ENCODE measurements around the gene WASHC1. TPM values are rescaled to one million over a fixed set of nuclear protein-coding genes. Genes with fewer than 3 reads are reported as not detected.
"Not testable (repeated sequence)": the region's sequence is repeated elsewhere in the genome, so short reads cannot be mapped to it uniquely, and the experiment has no call there.

The WASHC1 gene
- total RNA-seq, 1 donor from 2014 or later: 18.2 TPM

DNA sequence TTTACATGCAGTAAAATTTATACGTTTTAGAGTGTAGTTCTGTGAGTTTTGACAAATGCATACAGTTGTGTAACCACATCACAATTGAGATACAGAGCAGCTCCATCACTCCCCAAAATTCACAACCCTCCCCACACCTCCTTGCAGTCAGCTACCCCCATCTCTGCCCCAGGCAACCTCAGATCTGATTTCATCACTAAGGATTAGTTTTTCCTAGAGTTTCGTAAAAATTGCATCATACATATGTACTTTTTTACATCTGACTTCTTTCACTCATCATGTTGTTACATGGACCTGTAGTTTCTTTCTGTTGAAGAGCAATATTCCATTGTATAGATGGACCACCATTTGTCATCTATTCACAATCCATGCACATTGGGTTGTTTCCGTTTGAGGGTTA, 14.4 kb upstream of the WASHC1 start:
- H3K36me3 Mint-ChIP-seq (ENCODE audit: low read depth); H3K4me3 Mint-ChIP-seq; intact Hi-C loops (cut with micrococcal nuclease); H3K27ac Mint-ChIP-seq; H3K9me3 Mint-ChIP-seq; H3K4me1 Mint-ChIP-seq: not testable (repeated sequence)
- peak; percentile 2 for DNase-seq
- H3K27me3 Mint-ChIP-seq: peaks cover 14% of the 10 kb centered on the region

DNA sequence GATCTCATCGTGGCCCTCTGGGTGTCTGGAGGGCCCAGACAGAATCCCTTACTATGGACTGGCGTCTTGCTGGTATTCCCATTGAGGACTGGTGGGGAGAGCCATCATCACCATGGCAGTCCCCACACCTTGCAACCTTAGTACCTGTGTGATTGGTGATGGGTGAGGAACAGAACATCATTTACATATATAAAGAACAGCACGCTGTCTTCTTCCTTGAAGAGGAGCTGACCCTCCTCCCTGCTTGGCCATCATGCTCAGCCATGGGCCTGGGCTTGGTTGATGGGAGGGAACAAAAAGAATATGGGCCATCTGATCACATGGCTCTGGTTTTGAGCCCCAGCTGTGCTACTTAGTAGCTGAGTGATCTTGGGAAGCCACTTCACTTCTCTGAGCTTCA, 13.9 kb upstream of the WASHC1 start:
- peaks cover 12% of the 10 kb centered on the region for H3K27me3 Mint-ChIP-seq
- H3K4me1 Mint-ChIP-seq; intact Hi-C loops (cut with micrococcal nuclease); H3K27ac Mint-ChIP-seq; H3K9me3 Mint-ChIP-seq; H3K4me3 Mint-ChIP-seq; H3K36me3 Mint-ChIP-seq (ENCODE audit: low read depth): not testable (repeated sequence)
- peak; percentile 32 for DNase-seq

DNA sequence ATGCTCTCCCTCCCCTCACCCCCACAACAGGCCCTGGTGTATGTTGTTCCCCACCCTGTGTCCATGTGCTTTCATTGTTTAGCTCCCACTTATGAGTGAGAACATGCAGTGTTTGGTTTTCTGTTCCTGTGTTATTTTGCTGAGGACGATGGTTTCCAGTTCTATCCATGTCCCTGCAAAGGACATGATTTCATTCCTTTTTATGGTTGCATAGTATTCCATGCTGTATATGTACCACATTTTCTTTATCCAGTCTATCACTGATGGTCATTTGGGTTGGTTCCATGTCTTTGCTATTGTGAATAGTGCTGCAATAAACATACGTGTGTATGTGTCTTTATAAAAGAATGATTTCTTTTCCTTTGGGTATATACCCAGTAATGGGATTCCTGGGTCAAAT, 12.6 kb upstream of the WASHC1 start:
- H3K4me1 Mint-ChIP-seq; H3K27ac Mint-ChIP-seq; DNase-seq; H3K9me3 Mint-ChIP-seq; H3K36me3 Mint-ChIP-seq (ENCODE audit: low read depth); H3K4me3 Mint-ChIP-seq; intact Hi-C loops (cut with micrococcal nuclease): not testable (repeated sequence)
- H3K27me3 Mint-ChIP-seq: peaks cover 12% of the 10 kb centered on the region

DNA sequence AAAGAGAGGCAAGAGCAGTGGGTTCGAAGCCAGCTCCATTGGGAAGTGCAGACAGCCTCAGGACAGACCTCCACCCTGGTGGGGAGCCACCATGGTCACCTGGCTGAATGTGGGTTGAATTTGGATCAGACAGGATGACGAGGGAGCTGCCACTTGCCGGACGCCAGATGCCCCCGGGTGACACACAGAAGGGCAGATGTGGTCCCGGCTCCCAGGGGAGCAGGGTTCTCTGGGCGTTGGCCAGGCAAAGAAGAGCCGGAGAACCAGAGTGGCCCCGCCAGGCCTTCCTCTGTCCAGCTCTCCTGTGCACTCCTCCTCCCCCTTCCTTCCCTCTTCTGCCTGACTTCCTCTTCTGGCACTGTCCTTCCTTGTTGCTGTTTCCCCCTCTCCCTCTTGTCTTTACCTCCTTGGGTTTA, 12.0 kb upstream of the WASHC1 start:
- H3K9me3 Mint-ChIP-seq; H3K4me3 Mint-ChIP-seq; H3K27ac Mint-ChIP-seq; intact Hi-C loops (cut with micrococcal nuclease); H3K4me1 Mint-ChIP-seq; H3K36me3 Mint-ChIP-seq (ENCODE audit: low read depth): not testable (repeated sequence)
- DNase-seq: peak; percentile 37
- peaks cover 12% of the 10 kb centered on the region for H3K27me3 Mint-ChIP-seq

DNA sequence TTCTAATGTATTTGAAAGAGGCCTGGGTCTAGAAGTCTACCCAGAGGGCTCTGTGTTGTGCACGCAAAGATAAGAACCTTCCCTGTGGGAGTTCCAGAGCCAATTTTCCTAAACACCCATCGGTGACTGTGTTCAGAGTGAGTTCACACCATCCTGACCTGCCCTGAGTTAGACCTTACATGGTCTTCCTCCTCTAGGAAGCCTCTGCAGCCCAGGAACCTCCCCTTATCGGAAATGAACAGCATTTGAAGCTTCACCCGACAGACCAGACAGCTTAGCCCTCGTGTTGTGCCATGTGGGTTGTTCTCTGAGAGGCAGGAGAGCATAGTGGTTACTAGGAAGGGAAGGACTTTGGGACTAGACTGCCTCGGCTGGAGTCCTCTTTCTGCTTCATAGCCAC, 3.1 kb upstream of the WASHC1 start:
- H3K36me3 Mint-ChIP-seq (ENCODE audit: low read depth); H3K4me3 Mint-ChIP-seq; DNase-seq; H3K27me3 Mint-ChIP-seq; H3K4me1 Mint-ChIP-seq; intact Hi-C loops (cut with micrococcal nuclease); H3K27ac Mint-ChIP-seq; H3K9me3 Mint-ChIP-seq: not testable (repeated sequence)

DNA sequence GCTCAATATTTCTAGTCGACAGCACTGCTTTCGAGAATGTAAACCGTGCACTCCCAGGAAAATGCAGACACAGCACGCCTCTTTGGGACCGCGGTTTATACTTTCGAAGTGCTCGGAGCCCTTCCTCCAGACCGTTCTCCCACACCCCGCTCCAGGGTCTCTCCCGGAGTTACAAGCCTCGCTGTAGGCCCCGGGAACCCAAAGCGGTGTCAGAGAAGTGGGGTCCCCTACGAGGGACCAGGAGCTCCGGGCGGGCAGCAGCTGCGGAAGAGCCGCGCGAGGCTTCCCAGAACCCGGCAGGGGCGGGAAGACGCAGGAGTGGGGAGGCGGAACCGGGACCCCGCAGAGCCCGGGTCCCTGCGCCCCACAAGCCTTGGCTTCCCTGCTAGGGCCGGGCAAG, 481 bp downstream of the WASHC1 start:
- H3K4me3 Mint-ChIP-seq; H3K27ac Mint-ChIP-seq; H3K4me1 Mint-ChIP-seq; H3K36me3 Mint-ChIP-seq (ENCODE audit: low read depth); intact Hi-C loops (cut with micrococcal nuclease); H3K9me3 Mint-ChIP-seq; H3K27me3 Mint-ChIP-seq: not testable (repeated sequence)
- peak; percentile 65 for DNase-seq

GRCh38 chr9:21621-22020, 7.6 kb downstream of the WASHC1 start:
- H3K9me3 Mint-ChIP-seq; H3K4me3 Mint-ChIP-seq; H3K27ac Mint-ChIP-seq; intact Hi-C loops (cut with micrococcal nuclease); H3K4me1 Mint-ChIP-seq; DNase-seq; H3K27me3 Mint-ChIP-seq; H3K36me3 Mint-ChIP-seq (ENCODE audit: low read depth): not testable (repeated sequence)

DNA sequence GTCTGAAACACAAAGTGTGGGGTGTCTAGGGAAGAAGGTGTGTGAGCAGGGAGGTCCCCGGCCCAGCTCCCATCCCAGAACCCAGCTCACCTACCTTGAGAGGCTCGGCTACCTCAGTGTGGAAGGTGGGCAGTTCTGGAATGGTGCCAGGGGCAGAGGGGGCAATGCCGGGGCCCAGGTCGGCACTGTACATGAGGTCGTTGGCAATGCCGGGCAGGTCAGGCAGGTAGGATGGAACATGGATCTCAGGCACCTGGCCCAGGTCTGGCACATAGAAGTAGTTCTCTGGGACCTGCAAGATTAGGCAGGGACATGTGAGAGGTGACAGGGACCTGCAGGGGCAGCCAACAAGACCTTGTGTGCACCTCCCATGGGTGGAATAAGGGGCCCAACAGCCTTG, 12.4 kb downstream of the WASHC1 start:
- H3K9me3 Mint-ChIP-seq; intact Hi-C loops (cut with micrococcal nuclease); H3K4me3 Mint-ChIP-seq; H3K36me3 Mint-ChIP-seq (ENCODE audit: low read depth); H3K27ac Mint-ChIP-seq; H3K27me3 Mint-ChIP-seq; H3K4me1 Mint-ChIP-seq; DNase-seq: not testable (repeated sequence)

DNA sequence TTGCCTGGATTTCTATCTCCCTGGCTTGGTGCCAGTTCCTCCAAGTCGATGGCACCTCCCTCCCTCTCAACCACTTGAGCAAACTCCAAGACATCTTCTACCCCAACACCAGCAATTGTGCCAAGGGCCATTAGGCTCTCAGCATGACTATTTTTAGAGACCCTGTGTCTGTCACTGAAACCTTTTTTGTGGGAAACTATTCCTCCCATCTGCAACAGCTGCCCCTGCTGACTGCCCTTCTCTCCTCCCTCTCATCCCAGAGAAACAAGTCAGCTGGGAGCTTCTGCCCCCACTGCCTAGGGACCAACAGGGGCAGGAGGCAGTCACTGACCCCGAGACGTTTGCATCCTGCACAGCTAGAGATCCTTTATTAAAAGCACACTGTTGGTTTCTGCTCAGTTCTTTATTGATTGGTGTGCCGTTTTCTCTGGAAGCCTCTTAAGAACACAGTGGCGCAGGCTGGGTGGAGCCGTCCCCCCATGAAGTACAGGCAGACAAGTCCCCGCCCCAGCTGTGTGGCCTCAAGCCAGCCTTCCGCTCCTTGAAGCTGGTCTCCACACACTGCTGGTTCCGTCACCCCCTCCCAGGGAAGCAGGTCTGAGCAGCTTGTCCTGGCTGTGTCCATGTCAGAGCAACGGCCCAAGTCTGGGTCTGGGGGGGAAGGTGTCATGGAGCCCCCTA, 15.0 kb downstream of the WASHC1 start:
- DNase-seq; intact Hi-C loops (cut with micrococcal nuclease); H3K27me3 Mint-ChIP-seq; H3K27ac Mint-ChIP-seq; H3K4me1 Mint-ChIP-seq; H3K36me3 Mint-ChIP-seq (ENCODE audit: low read depth); H3K4me3 Mint-ChIP-seq; H3K9me3 Mint-ChIP-seq: not testable (repeated sequence)

DNA sequence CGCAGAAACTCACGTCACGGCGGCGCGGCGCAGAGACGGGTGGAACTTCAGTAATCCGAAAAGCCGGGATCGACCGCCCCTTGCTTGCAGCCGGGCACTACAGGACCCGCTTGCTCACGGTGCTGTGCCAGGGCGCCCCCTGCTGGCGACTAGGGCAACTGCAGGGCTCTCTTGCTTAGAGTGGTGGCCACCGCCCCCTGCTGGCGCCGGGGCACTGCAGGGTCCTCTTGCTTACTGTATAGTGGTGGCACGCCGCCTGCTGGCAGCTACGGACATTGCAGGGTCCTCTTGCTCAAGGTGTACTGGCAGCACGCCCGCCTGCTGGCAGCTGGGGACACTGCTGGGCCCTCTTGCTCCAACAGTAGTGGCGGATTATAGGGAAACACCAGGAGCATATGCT, 18.1 kb downstream of the WASHC1 start:
- intact Hi-C loops (cut with micrococcal nuclease); H3K9me3 Mint-ChIP-seq; H3K27me3 Mint-ChIP-seq; H3K27ac Mint-ChIP-seq; H3K36me3 Mint-ChIP-seq (ENCODE audit: low read depth); H3K4me3 Mint-ChIP-seq; H3K4me1 Mint-ChIP-seq: not testable (repeated sequence)
- DNase-seq: peak; percentile 91

- H3K9me3 Mint-ChIP-seq; intact Hi-C loops (cut with micrococcal nuclease); H3K27me3 Mint-ChIP-seq; H3K4me3 Mint-ChIP-seq; H3K36me3 Mint-ChIP-seq (ENCODE audit: low read depth); H3K27ac Mint-ChIP-seq; H3K4me1 Mint-ChIP-seq: not testable (repeated sequence)
- peak; percentile 62 for DNase-seq
Observed at GRCh38 chr9:10653-11053, 18.6 kb downstream of the WASHC1 start.

GRCh38 chr9:10207-10606, 19.0 kb downstream of the WASHC1 start:
- H3K4me3 Mint-ChIP-seq; H3K36me3 Mint-ChIP-seq (ENCODE audit: low read depth); DNase-seq; H3K9me3 Mint-ChIP-seq; H3K27ac Mint-ChIP-seq; intact Hi-C loops (cut with micrococcal nuclease); H3K4me1 Mint-ChIP-seq; H3K27me3 Mint-ChIP-seq: not testable (repeated sequence)

Other genes with a start within 250 kb of the WASHC1 start
- gene FOXD4, start 89.0 kb upstream of the WASHC1 start, total RNA-seq: not detected in 2 replicates
- 29.6 and 30.3 TPM in 2 replicates for gene ZNG1A, start 149.6 kb upstream of the WASHC1 start, total RNA-seq
- gene DOCK8, start 185.4 kb upstream of the WASHC1 start, total RNA-seq: 121 TPM in 2 replicates

Data from activated CD4-positive, alpha-beta T cell treated with anti-CD3 and anti-CD28 coated beads, Interleukin-2, amount 10 ng/mL, durations not matched to agents 24 days and 14 days (primary cell).